GM19397 (cell line): Measurements from ENCODE around the gene INPPL1.
"Not testable (repeated sequence)": the region's sequence is repeated elsewhere in the genome, so short reads cannot be mapped to it uniquely, and the experiment has no call there.

Experiments used
- ATAC-seq: cut with Tn5 transposase; IDR thresholded peaks from one replicate; pipeline ENCODE4 v1.9.1; 2021; ENCODE audit warnings: mild to moderate bottlenecking, moderate library complexity; ENCODE audit not compliant: unreplicated experiment

INPPL1 gene

GRCh38 chr11:72244060-72244360, 19.4 kb downstream of the INPPL1 start, which contains the start of gene PHOX2A:
TSS of gene PHOX2A (minus strand) at chr11:72244176. CDS start at chr11:72244004, 172 bp downstream.
- no peak for ATAC-seq

- no peak for ATAC-seq
These were observed 20.0 kb downstream of the INPPL1 start for GRCh38 chr11:72244361-72245262.

GRCh38 chr11:72245263-72245816, 20.8 kb downstream of the INPPL1 start:
- no peak for ATAC-seq

- no peak for ATAC-seq
These were observed 23.0 kb downstream of the INPPL1 start for GRCh38 chr11:72247584-72247983.

GRCh38 chr11:72249961-72250360, 25.4 kb downstream of the INPPL1 start:
- ATAC-seq, result no peak

GRCh38 chr11:72250661-72251464, 26.3 kb downstream of the INPPL1 start:
- ATAC-seq, result no peak

- ATAC-seq, result no peak
These were observed 27.0 kb downstream of the INPPL1 start for GRCh38 chr11:72251614-72252013.

GRCh38 chr11:72253392-72253791, 28.8 kb downstream of the INPPL1 start:
- no peak for ATAC-seq

- ATAC-seq, result no peak
These were observed 29.9 kb downstream of the INPPL1 start for GRCh38 chr11:72254299-72254993.

GRCh38 chr11:72257570-72257969, 33.0 kb downstream of the INPPL1 start:
- ATAC-seq, result no peak

- no peak for ATAC-seq
These were observed 34.9 kb downstream of the INPPL1 start for GRCh38 chr11:72259490-72259889.

GRCh38 chr11:72260574-72260973, 36.0 kb downstream of the INPPL1 start:
- no peak for ATAC-seq

GRCh38 chr11:72263361-72263760, 38.8 kb downstream of the INPPL1 start:
- no peak for ATAC-seq

- no peak for ATAC-seq
These were observed 41.4 kb downstream of the INPPL1 start for GRCh38 chr11:72265951-72266350.

- ATAC-seq, result not testable (repeated sequence)
These were observed 42.4 kb downstream of the INPPL1 start for GRCh38 chr11:72266960-72267359.

- ATAC-seq, result no peak
These were observed 43.5 kb downstream of the INPPL1 start for GRCh38 chr11:72267956-72268617.

GRCh38 chr11:72271980-72272379, 47.4 kb downstream of the INPPL1 start:
- no peak for ATAC-seq

- ATAC-seq, result no peak
These were observed 49.9 kb downstream of the INPPL1 start for GRCh38 chr11:72274435-72274834.

- no peak for ATAC-seq
These were observed 54.3 kb downstream of the INPPL1 start for GRCh38 chr11:72278905-72279304.

GRCh38 chr11:72280037-72280436, 55.5 kb downstream of the INPPL1 start:
- ATAC-seq, result no peak
